Heart left ventricle (tissue), 16 donors: ENCODE measurements around the gene FOXO6. TPM values are rescaled to one million over a fixed set of nuclear protein-coding genes. Genes with fewer than 3 reads are reported as not detected.

ENCODE experiments used
- ATAC-seq, 4 donors: fragments of 200-7000 bp; cut with Tn5 transposase; one replicate each; pipeline ENCODE4 v1.9.1; 2020 to 2022; ENCODE audit warnings: moderate library complexity in 4 of 4, mild to moderate bottlenecking in 3 of 4, moderate number of reproducible peaks in 1 of 4
- DNase-seq, 5 donors: peaks; one replicate each; pipeline ENCODE4 v3.0.0-alpha.2; 2020
- H3K27ac ChIP-seq, 12 donors: fragments of 200-600 bp; sonication (generic) in 4 of 12; one replicate each; pipeline versions ENCODE4 v1.5.0 to v1.8.0; 2016 to 2022; ENCODE audit warnings: mild to moderate bottlenecking in 2 of 12
- H3K27me3 ChIP-seq, 9 donors: fragments of 200-600 bp; sonication (generic) in 2 of 9; one replicate each; pipeline versions ENCODE4 v1.5.1 to v1.8.0; 2016 to 2022; ENCODE audit warnings: mild to moderate bottlenecking in 3 of 9
- H3K36me3 ChIP-seq, 9 donors: fragments of 200-600 bp; sonication (generic) in 2 of 9; one replicate each; pipeline versions ENCODE4 v1.5.0 to v1.8.0; 2018 to 2022; ENCODE audit warnings: mild to moderate bottlenecking in 2 of 9
- H3K4me1 ChIP-seq, 12 donors: fragments of 200-600 bp; sonication (generic) in 4 of 12; one replicate each; pipeline versions ENCODE4 v1.5.0 to v1.8.0; 2016 to 2022; ENCODE audit warnings: mild to moderate bottlenecking in 3 of 12
- H3K4me3 ChIP-seq, 12 donors: fragments of 200-600 bp; sonication (generic) in 4 of 12; one replicate each; pipeline versions ENCODE4 v1.5.0 to v1.8.0; 2017 to 2022; ENCODE audit warnings: mild to moderate bottlenecking in 9 of 12, moderate library complexity in 4 of 12
- H3K9me3 ChIP-seq, 12 donors: fragments of 200-600 bp; sonication (generic) in 4 of 12; one replicate each; pipeline versions ENCODE4 v1.5.0 to v1.8.0; 2016 to 2022; ENCODE audit warnings: mild to moderate bottlenecking in 1 of 12
- POLR2A ChIP-seq, 2 donors: fragments of 450-650 bp; IDR thresholded peaks; one replicate each; pipeline ENCODE4 v1.6.1; 2017; ENCODE audit warnings: antibody characterized with exemption in 2 of 2, mild to moderate bottlenecking in 2 of 2, moderate library complexity in 2 of 2
- WGBS, 4 donors: extraction: QIAGEN DNeasy Blood & Tissue Kit in 2 of 4; methylation state at CpG; one replicate each; pipeline versions ENCODE4 v1.1.5 to v1.1.7; 2013 to 2018; 5-methylcytosine and 5-hydroxymethylcytosine counted together
- intact Hi-C, 10 donors: fragments of 100-400 bp; cut with DNase I; formaldehyde crosslinking; loops; one replicate each; pipeline versions ENCODE4 v1.11.1 to v1.14.2; 2022
- polyA plus RNA-seq, 2 donors: library from polyadenylated mRNA; stranded (reverse); fragments of 200-250 nt; gene quantifications; one replicate each; pipeline ENCODE4 v1.2.3, GENCODE V29; 2013
- total RNA-seq, 9 donors: library from RNA; depleted of rRNA in 2 of 9; stranded (reverse); fragments of >200 nt in 2 of 9; fragmentation: NEBNext Ultra II Directional in 3 of 9; extraction: Animal tissue kit (Norgen Biotek cat#: 25700) in 3 of 9; gene quantifications; one replicate each; pipeline versions ENCODE4 v1.1.0 to v1.2.4, GENCODE V29; 2016 to 2023
- TF ChIP-seq, protein P1 (sequence below), 12 donors: fragments of 200-600 bp; sonication (generic) in 4 of 12; IDR thresholded peaks; one replicate each; pipeline versions ENCODE4 v1.5.0 to v1.8.0; 2018 to 2022; ENCODE audit warnings: antibody characterized with exemption in 12 of 12, mild to moderate bottlenecking in 5 of 12
- donor health status: ischemic (EF 13 %, LVEDD 7.1; RV severe dilation, severe dysfunction).
- donor health status: healthy with polysubstance abuse.
- donor health status: DM: no; HTN: yes; CAD: no.
- donor health status: DM: no; HTN: no; CAD: no.
- donor health status: ischemic (EF 25% LVEDD 6.9; RV normal size, moderate dysfunction).
- donor health status: ischemic (EF 25% LVEDD 5.7; RV mildly dilated, moderate dysfunction).
- donor health status: healthy.
- donor health status: DM: yes; HTN: yes; CAD: no.
- donor health status: ischemic (EF 35%, LVEDD 5.7; RV mildly dilated, moderate dysfunction).
- donor health status: nonischemic (EF 11% LVEDD 7.7; RV severe dilation, severe dysfunction).
- donor health status: DM: yes; HTN: yes; CAD: no.
- donor health status: PGD.
- donor health status: ischemic (EF 29% LVEDD 5.4; RV normal size, mild dysfunction).
- donor health status: nonischemic (EF 23%, LVEDD 6.1; RV moderate dilation, normal function).

The FOXO6 gene
- total and polyA plus RNA-seq, 11 donors, result 0.69 to 4.8 (median 1.4) TPM

DNA sequence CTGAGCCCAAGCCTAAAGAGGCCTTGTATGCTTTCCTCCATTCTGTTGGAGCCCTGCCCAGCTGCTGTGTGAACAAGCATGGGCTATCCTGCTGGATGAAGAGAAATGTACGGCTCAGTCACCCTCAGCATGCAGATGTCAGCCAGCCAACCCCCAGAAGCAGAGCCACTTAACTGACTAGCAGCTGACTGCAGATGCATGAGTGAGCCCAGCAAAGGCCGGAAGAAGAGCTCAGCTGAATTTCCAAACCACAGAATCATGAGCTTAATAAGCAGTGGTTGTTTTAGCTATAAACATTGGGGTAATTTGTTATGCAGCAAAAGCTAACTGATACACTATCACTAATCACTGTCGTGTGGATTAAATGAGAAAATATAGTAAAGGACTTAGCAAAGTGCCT is 39.0 kb downstream of the FOXO6 start:
- Histone ChIP-seq H3K9me3 (peaks cover 0 to 9% (median 0%) of the 10 kb centered on the region in 12 donors), H3K27me3 (peaks cover 0 to 8% (median 0%) of the 10 kb centered on the region in 9 donors), H3K36me3 (no peaks in the 10 kb centered on the region), H3K27ac (no peak overlapping the region), H3K4me3 (no peak overlapping the region), H3K4me1 (peaks cover 0 to 31% (median 7%) of the 10 kb centered on the region in 12 donors)
- ATAC-seq (no peak), DNase-seq (no peak)
- intact Hi-C loops, result no loop called here
- WGBS, 4 donors, result 67 to 78% (median 70%) methylated on average over 3 of the region's 3 CpGs
- TF ChIP-seq, protein P1, sequence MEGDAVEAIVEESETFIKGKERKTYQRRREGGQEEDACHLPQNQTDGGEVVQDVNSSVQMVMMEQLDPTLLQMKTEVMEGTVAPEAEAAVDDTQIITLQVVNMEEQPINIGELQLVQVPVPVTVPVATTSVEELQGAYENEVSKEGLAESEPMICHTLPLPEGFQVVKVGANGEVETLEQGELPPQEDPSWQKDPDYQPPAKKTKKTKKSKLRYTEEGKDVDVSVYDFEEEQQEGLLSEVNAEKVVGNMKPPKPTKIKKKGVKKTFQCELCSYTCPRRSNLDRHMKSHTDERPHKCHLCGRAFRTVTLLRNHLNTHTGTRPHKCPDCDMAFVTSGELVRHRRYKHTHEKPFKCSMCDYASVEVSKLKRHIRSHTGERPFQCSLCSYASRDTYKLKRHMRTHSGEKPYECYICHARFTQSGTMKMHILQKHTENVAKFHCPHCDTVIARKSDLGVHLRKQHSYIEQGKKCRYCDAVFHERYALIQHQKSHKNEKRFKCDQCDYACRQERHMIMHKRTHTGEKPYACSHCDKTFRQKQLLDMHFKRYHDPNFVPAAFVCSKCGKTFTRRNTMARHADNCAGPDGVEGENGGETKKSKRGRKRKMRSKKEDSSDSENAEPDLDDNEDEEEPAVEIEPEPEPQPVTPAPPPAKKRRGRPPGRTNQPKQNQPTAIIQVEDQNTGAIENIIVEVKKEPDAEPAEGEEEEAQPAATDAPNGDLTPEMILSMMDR (IDR thresholded peaks at IDR 0.05), result no peak
- no peak for TF ChIP-seq POLR2A (IDR thresholded peaks at IDR 0.05)

DNA sequence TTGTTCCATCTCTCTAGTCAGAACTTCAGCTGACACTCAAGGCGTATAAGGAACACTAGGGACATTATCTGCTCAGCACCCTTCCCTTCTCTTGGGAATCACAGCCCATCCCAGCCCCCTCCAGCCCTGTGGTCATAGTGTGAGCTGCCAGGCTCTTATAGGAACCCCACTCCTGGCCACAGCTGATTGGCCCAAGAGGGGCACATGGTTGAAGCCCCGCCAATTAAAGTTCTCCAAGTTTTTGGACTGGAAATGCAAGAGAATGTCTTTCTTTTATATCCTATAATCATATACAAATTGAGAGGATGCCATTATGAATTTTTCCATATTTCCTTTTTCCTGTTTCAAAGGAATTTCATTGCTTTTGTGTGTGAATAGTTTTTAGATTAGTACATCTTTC is 40.7 kb downstream of the FOXO6 start:
- Histone ChIP-seq H3K4me1 (peaks cover 0 to 23% (median 7%) of the 10 kb centered on the region in 12 donors), H3K36me3 (no peaks in the 10 kb centered on the region), H3K27ac (no peak overlapping the region), H3K9me3 (peaks cover 0 to 9% (median 0%) of the 10 kb centered on the region in 12 donors), H3K4me3 (no peak overlapping the region), H3K27me3 (peaks cover 0 to 4% (median 0%) of the 10 kb centered on the region in 9 donors)
- ATAC-seq, result no peak
- no peak for DNase-seq
- WGBS, 4 donors, result 83 to 91% (median 85%) methylated on average over 2 of the region's 2 CpGs
- intact Hi-C loops, result no loop called here
- TF ChIP-seq, protein P1 (IDR thresholded peaks at IDR 0.05), result no peak
- no peak for TF ChIP-seq POLR2A (IDR thresholded peaks at IDR 0.05)

DNA sequence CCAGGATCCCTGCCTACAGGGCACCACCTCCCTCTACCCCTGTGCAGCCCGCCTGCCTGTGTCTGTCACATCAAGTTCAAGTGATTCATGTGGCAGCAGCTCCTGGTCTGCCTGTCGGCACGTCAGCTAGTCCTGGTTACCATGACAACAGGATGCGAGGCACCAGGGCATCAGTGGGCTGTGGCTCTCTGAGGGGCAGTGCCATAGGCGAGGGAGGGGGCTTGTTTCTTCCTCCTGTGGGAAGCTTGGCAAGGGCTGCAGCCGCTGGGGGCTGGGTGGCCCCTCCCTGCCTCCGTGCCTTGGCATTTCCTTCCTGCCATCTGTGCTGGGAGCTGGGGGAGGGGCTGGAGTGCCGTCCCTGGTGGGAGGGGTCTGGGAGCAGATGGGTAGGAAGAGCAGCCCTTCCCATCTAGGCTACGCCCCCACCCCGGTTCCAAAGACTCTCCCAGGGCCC is 43.1 kb downstream of the FOXO6 start:
- no peaks in the 10 kb centered on the region for H3K36me3 ChIP-seq
- 14 to 19% (median 15%) methylated on average over 9 to 10 of the region's 10 CpGs for WGBS, 4 donors
- intact Hi-C loops, result no loop called here
- peaks cover 0 to 10% (median 1%) of the 10 kb centered on the region in 12 donors for H3K4me1 ChIP-seq
- H3K27ac ChIP-seq, result no peak overlapping the region
- H3K9me3 ChIP-seq, result peaks cover 0 to 9% (median 0%) of the 10 kb centered on the region in 12 donors
- H3K4me3 ChIP-seq, result no peak overlapping the region
- TF ChIP-seq, protein P1 (IDR thresholded peaks at IDR 0.05), result no peak
- no peak for TF ChIP-seq POLR2A (IDR thresholded peaks at IDR 0.05)
- DNase-seq, result no peak
- peaks cover 0 to 13% (median 0%) of the 10 kb centered on the region in 9 donors for H3K27me3 ChIP-seq
- peak in 3 of 4 donors; percentile 12 to 27 (median 12) for ATAC-seq

DNA sequence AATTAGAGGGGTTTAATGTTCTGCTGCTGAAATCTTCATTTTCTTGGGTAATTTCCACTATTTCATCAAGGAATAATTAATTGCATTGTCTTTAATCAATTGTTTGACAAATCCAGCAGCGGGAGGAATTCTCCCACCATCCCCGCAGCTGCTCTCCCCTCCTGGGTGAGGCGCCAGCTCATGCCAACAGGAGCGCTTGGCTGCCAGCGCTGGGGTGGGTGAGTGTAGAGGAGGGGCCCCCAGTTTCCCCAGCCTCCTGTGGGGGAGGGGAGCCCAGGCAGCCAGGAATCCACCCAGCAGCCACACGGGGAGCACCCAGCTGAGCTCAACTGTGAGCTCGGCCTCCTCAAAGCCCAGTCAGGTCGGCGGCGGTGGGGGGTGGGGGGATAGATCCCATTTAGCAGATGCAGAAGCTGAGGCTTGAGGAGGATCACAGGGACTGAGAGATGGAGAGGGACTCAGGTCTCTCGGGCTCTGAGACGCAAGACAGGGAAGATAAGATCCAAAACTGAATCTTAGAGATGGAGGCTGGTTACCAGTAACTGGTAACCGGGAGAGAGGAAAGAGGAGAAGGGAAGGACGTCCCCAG is 46.5 kb downstream of the FOXO6 start:
- H3K9me3 ChIP-seq, result no peaks in the 10 kb centered on the region
- 67 to 76% (median 69%) methylated on average over 14 of the region's 14 CpGs for WGBS, 4 donors
- peaks cover 0 to 19% (median 3%) of the 10 kb centered on the region in 9 donors for H3K27me3 ChIP-seq
- no peak for ATAC-seq
- TF ChIP-seq, protein P1 (IDR thresholded peaks at IDR 0.05), result no peak
- TF ChIP-seq POLR2A (IDR thresholded peaks at IDR 0.05), result no peak
- no peak overlapping the region for H3K27ac ChIP-seq
- no peak overlapping the region for H3K4me3 ChIP-seq
- DNase-seq, result no peak
- intact Hi-C loops, result no loop called here
- peaks cover 0 to 8% (median 0%) of the 10 kb centered on the region in 12 donors for H3K4me1 ChIP-seq
- no peaks in the 10 kb centered on the region for H3K36me3 ChIP-seq
